Measurements from ENCODE around the gene SPACDR.

The SPACDR gene

DNA sequence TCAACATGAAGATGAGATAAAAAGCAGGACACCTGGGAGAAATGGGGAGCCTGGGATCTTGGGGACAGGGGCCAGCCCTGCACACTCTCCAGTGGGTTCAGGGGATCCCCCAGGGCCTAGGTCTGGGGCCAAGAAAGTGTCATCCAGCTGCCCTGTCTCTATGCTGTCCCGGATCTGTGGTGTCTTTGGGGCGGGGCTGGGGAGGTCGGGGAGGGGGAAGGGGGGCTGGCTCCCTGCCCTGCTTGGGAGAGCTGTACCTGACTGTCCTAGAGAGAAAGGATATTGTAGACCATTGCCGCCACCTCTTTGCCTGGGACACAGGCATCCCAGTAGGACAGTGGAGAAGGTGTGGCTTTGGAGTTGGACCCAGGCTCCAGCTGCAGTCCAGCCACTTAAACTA, 7.0 kb upstream of the SPACDR start:
- no peak for TF ChIP-seq CTCF (IDR thresholded peaks at IDR 0.05; ENCODE audit: insufficient read depth, low read length, poor library complexity, severe bottlenecking)
- H3K36me3 ChIP-seq (ENCODE audit: control insufficient read depth, insufficient read depth, low read length), result peaks cover 29% of the 10 kb centered on the region
- H3K27me3 ChIP-seq (replicated peaks; ENCODE audit: control insufficient read depth, insufficient read depth, low read length), result no peaks in the 10 kb centered on the region
- DNase-seq (ENCODE audit: extremely low read depth, insufficient read length), result no peak
- no peak overlapping the region for H3K4me3 ChIP-seq (replicated peaks; ENCODE audit: low read depth, low read length)

GRCh38 chr7:100469227-100470044, 5.4 kb upstream of the SPACDR start:
- H3K36me3 ChIP-seq (ENCODE audit: control insufficient read depth, insufficient read depth, low read length), result peaks cover 25% of the 10 kb centered on the region
- DNase-seq (ENCODE audit: extremely low read depth, insufficient read length), result peak; percentile 67
- peak; percentile 98 for TF ChIP-seq CTCF (IDR thresholded peaks at IDR 0.05; ENCODE audit: insufficient read depth, low read length, poor library complexity, severe bottlenecking)
- H3K27me3 ChIP-seq (replicated peaks; ENCODE audit: control insufficient read depth, insufficient read depth, low read length), result no peaks in the 10 kb centered on the region
- no peak overlapping the region for H3K4me3 ChIP-seq (replicated peaks; ENCODE audit: low read depth, low read length)

- H3K4me3 ChIP-seq (replicated peaks; ENCODE audit: low read depth, low read length), result no peak overlapping the region
- H3K36me3 ChIP-seq (ENCODE audit: control insufficient read depth, insufficient read depth, low read length), result peaks cover 24% of the 10 kb centered on the region
- DNase-seq (ENCODE audit: extremely low read depth, insufficient read length), result no peak
- no peak for TF ChIP-seq CTCF (IDR thresholded peaks at IDR 0.05; ENCODE audit: insufficient read depth, low read length, poor library complexity, severe bottlenecking)
- H3K27me3 ChIP-seq (replicated peaks; ENCODE audit: control insufficient read depth, insufficient read depth, low read length), result no peaks in the 10 kb centered on the region
Measured at GRCh38 chr7:100467638-100468373, 3.7 kb upstream of the SPACDR start.

DNA sequence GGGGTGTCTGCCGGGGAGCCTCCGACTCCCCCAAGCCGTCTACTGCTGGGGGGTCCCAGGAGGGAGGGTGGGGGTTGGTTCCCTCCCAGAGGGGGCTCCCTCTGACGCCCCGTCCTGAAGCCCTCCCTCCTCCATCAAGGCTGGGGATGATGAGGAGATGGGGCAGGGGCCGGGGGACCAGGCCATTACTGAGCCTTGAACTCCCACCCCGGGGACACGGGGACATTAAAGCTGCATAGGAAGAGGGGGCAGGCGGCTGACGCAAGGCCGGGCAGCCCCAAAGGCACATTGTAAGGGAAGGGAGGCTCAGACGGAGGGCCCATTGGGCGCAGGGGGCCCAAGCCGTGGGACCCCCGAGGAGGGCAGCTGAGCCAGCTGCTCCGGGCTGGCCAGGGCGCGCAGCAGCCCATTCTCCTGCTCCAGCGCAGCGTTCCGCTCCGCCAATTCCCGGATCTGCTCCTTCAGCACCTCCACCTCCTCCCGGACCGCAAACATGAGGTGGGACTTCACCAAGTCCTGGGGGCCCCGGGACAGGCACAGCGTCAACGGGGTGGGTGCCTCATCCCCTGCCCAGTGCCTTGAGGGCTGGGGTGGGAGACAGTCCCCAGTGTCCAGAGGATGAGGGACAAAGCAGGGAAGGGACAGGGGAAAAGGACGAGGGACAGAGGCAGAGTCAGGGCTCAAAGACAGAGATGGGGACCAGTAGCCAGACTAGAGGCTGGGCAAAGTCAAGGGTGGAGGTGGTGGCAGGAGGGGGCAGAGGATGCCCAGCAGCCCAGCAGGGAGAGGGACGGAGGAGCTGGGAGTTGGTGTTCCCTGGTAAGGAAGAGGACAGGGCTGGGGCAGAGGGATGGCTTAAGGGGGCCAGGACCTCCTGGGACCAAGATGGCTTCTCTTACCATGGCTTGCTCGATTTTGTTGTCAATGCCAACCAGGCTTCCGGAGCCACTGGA, 2.9 kb upstream of the SPACDR start:
- Histone ChIP-seq H3K4me3 (replicated peaks; ENCODE audit: low read depth, low read length) (no peak overlapping the region), H3K36me3 (ENCODE audit: control insufficient read depth, insufficient read depth, low read length) (peaks cover 24% of the 10 kb centered on the region)
- TF ChIP-seq CTCF (IDR thresholded peaks at IDR 0.05; ENCODE audit: insufficient read depth, low read length, poor library complexity, severe bottlenecking), result no peak

DNA sequence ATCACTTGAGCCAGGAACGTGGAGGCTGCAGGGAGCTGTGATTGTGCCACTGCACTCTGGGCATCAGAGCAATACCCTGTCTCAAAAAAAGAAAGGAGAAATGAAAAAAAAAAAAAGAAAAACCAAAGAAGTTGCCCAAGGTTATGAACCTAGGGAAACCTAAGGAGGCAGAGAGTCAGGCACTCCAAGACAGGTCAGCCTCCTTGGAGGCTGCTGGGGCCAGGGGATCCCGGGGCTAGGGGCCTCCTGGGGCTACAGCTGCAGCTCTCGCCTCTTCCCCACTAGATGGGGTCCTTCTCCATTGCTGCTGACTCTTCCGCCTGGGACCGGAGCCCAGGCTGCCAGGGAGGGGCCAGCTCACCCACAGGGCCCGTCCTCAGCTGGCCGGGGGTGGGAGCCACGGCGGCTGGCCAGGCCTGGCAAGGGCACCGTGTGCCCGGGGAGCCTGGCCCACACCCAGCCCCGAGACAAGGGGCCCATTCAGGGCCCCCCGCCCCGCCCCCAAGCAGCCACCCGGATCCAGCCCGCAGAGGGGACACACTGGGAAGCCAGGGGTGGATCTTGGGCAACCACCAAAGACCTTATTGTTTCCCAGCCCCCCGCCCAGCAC, 1.7 kb upstream of the SPACDR start:
- no peak overlapping the region for H3K4me3 ChIP-seq (replicated peaks; ENCODE audit: low read depth, low read length)
- no peaks in the 10 kb centered on the region for H3K27me3 ChIP-seq (replicated peaks; ENCODE audit: control insufficient read depth, insufficient read depth, low read length)
- DNase-seq (ENCODE audit: extremely low read depth, insufficient read length), result no peak
- peaks cover 23% of the 10 kb centered on the region for H3K36me3 ChIP-seq (ENCODE audit: control insufficient read depth, insufficient read depth, low read length)
- TF ChIP-seq CTCF (IDR thresholded peaks at IDR 0.05; ENCODE audit: insufficient read depth, low read length, poor library complexity, severe bottlenecking), result no peak

More for the DNA sequence above, 2.9 kb upstream of the SPACDR start:
- no peaks in the 10 kb centered on the region for H3K27me3 ChIP-seq (replicated peaks; ENCODE audit: control insufficient read depth, insufficient read depth, low read length)
- DNase-seq (ENCODE audit: extremely low read depth, insufficient read length), result no peak

Data from GM06990 (cell line).